Fibroblast of villous mesenchyme (primary cell): Measurements from ENCODE around the gene LSM14B. TPM values are rescaled to one million over a fixed set of nuclear protein-coding genes. Genes with fewer than 3 reads are reported as not detected.

Source experiments
- DNase-seq: peaks from one replicate; pipeline ENCODE4 v3.0.0-alpha.2; 2010; ENCODE audit warnings: low read depth
- H3K4me3 ChIP-seq: 2 replicates; pipeline ENCODE4 v1.5.1; 2011; ENCODE audit warnings: low read depth, mild to moderate bottlenecking, low read length
- CTCF ChIP-seq: IDR thresholded peaks from 2 replicates; pipeline ENCODE4 v1.5.1; 2012; ENCODE audit warnings: low read depth, mild to moderate bottlenecking, low read length; ENCODE audit not compliant: insufficient read depth
- total RNA-seq: library from RNA; depleted of rRNA; stranded (reverse); fragments of >200 nt; gene quantifications from 2 replicates; pipeline ENCODE4 v1.2.3, GENCODE V29; 2012

Gene LSM14B
- total RNA-seq, 1 donor: 30.7 TPM

GRCh38 chr20:62101078-62101477 is 21.2 kb upstream of the LSM14B start:
- no peak overlapping the region for H3K4me3 ChIP-seq
- TF ChIP-seq CTCF: no peak
- no peak for DNase-seq

GRCh38 chr20:62103508-62104233 is 18.6 kb upstream of the LSM14B start:
- DNase-seq: no peak
- TF ChIP-seq CTCF: no peak
- no peak overlapping the region for H3K4me3 ChIP-seq

GRCh38 chr20:62104234-62104789 is 18.0 kb upstream of the LSM14B start:
- no peak for DNase-seq
- no peak overlapping the region for H3K4me3 ChIP-seq
- no peak for TF ChIP-seq CTCF

- no peak for TF ChIP-seq CTCF
- no peak overlapping the region for H3K4me3 ChIP-seq
- DNase-seq: peak; percentile 76
These were observed 17.4 kb upstream of the LSM14B start for GRCh38 chr20:62104791-62105345.

- no peak overlapping the region for H3K4me3 ChIP-seq
- TF ChIP-seq CTCF: no peak
- DNase-seq: no peak
These were observed 16.7 kb upstream of the LSM14B start for GRCh38 chr20:62105592-62105991.

GRCh38 chr20:62111148-62111547 is 11.1 kb upstream of the LSM14B start:
- H3K4me3 ChIP-seq: no peak overlapping the region
- TF ChIP-seq CTCF: no peak
- DNase-seq: no peak
